ENCODE measurements around the gene HTR1A.

Gene HTR1A
- 0 reads per million in 4 donors for total RNA-seq

DNA sequence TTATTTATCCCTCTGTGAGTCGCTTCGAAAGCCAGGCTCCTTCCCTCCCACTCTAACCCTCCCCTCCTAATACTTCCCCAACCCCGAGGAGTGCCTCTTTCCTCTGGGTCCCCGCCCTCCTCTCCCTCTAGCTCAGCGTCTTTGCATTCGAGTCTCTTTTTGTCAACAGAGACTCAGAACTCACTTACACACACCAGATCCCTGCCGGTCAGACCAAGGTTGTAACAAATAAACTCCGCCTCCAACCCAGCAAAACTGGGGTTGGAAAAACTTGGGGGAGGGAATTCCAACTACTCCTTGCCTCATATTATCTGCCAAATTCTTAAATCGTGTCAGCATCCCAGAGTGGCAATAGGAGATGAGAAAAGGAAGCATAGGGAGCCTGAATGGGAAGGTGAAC is at the start of gene HTR1A:
HTR1A (minus strand) TSS at position 167 of the 400 bp plus-strand sequence. CDS start 726 bp downstream, outside the sequence.
- DNase-seq = no peak

- no peak for DNase-seq
Observed at GRCh38 chr5:64003966-64004365, 41.7 kb upstream of the HTR1A start.

- no peak for DNase-seq
Observed at GRCh38 chr5:64000096-64000495, 37.9 kb upstream of the HTR1A start.

- DNase-seq = no peak
Observed at GRCh38 chr5:63987053-63987452, 24.8 kb upstream of the HTR1A start.

DNA sequence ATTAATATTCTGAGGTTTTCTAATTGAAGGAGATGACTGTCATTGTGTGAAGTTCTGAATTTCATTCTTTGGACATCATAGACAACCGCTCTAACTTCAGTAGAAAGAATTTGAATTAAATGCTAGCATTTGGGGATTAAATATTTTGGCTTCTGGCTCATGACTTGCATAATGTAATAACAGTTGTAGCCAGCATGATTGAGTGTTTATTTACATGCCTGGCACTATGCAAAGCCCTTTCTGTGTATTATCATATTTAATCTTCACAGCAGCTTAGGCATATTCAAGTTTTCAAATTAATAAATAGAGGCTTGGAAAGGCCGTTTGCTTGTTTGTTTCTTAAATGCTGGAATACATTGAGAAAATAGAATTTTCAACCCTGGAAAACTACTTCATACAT is 19.6 kb upstream of the HTR1A start:
- no peak for DNase-seq

DNA sequence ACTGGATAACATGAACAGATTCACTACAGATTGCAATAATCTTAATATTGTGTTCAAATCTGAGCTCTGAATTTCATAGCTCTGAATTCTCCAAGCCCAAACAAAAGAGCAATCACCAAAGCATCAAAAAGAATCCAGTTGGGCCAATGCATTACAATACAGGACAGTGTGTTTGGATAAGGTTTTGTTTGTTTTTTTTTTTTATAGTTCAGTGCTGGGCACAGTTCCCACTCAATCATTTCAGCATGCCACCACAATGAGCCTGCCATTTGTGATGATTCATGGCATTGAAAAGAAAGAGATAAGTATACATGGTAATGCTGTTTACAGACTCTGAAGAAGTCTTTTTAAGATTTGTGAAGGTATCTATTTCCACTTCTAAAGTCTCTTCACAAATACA is 1.7 kb upstream of the HTR1A start:
- no peak for DNase-seq

- peak in 1 of 5 donors; percentile 20 for DNase-seq
Observed at GRCh38 chr5:63963080-63963735, 963 bp upstream of the HTR1A start.

DNA sequence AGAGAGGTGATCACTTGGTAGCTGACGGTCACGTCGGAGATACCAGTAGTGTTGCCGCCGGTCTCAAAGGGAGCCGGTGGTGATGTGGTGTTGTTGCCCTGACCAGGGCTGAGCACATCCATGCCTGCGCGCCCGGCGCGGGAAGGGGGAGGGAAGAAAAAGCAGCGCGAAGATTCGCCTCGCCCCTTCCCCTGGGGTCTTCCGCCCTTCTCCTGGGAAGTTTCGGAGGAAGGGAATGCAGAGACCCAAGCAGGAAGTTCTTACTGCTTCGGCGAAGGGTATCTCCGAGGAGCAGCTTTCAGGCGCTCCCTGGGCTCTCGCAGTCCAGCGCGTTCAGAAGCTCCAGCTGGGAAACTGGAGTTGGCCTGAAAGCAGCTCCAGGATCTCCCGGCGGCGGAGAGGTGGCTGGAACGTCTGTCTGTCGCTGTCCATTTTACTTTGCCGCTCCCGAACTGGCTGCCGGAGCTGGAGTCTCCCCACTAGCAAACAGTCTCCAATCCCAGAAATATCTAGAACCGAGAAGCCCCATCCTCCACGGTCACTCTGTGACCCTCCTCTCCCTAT is 565 bp downstream of the HTR1A start:
- no peak for DNase-seq

DNA sequence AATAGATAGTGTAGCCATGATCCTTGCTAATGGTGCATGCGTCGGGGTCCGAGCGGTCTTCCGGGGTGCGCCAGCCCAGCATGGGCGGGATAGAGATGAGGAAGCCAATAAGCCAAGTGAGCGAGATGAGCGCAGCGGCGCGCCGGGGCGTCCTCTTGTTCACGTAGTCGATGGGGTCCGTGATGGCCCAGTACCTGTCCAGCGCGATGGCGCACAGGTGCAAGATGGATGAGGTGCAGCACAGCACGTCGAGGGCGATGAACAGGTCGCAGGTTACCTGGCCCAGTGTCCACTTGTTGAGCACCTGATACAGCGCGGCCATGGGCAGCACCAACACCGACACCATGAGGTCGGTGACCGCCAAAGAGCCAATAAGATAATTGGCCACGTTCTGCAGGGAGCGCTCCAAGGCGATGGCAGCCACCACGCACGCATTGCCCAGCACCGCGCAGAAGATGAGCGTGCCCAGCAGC is 1.1 kb downstream of the HTR1A start:
- no peak for DNase-seq

DNA sequence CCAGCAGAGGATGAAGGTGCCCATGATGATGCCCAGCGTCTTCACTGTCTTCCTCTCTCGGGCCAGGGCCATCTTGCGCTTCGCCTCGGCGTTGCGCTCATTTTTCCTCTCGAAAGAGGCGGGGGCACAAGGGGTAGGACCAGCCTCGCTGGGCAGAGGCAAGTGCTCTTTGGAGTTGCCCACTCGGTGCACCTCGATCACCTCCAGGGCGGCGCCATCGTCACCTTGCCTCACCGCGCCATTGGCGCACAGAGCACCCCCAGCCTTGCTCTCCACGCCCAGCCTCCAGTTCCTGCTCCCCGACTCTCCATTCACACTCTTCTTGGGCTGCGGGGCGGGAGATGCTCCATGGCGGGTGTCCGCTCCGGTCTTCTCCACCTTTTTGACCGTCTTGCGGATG is 1.6 kb downstream of the HTR1A start:
- DNase-seq = no peak

DNA sequence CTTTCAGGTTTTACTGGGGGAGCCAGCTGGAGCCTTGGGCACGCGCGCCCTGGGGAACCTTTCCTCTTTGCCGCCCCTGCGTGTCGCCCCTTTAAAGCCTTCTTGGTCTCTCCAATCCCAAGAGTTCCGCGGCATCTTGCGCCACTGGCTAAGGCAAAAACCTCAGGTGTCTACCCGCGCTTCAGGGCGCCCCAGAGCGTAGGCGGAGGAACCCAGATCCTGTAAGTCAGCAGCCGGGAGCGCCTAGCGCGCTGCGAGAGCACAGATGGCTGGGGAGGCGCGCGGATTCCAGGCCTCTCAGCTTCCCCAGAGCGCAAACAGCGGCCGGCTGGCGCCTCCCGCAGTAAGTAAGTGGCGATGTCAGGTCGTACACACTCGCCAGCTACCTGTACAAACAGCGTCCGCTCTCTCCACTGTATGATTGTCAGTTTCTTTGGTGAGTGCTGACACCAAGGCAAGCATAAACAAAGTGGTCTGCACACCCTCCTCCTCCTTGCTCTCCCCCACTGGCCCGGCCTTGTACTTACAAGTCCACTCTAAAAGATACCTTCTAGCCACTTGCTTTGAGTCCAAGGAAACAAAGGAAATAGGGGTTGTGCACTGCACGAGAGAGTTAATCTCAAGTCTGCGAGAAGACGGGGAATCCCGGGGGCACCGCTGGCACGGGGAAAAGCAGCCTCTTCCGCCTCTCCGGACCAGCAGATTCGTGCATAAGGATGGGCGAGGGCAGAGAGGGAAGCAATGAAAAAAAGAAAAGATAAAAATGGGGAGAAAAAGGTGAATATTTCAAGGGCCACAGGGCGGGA is 2.9 kb downstream of the HTR1A start:
- DNase-seq = no peak

- no peak for DNase-seq
Observed at GRCh38 chr5:63958654-63959053, 3.6 kb downstream of the HTR1A start.

DNA sequence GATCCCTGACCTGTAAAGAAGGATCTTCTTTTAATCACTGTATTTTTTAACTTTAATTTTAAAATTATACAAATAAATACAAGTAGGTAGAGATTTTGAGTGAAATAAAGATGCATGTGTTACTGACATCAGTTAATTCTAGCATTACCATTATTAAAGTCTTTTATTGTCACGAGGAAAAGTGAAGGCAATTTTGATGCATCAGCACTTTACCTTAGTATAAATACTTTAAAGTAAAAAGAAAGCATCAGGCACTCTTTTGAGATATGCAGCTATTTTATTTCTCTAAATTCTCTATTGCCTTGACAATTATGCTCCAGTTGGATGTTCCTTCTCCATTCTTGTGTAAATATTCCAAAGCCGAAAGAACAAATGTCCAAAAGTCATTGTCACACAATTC is 4.6 kb downstream of the HTR1A start:
- DNase-seq = no peak

DNA sequence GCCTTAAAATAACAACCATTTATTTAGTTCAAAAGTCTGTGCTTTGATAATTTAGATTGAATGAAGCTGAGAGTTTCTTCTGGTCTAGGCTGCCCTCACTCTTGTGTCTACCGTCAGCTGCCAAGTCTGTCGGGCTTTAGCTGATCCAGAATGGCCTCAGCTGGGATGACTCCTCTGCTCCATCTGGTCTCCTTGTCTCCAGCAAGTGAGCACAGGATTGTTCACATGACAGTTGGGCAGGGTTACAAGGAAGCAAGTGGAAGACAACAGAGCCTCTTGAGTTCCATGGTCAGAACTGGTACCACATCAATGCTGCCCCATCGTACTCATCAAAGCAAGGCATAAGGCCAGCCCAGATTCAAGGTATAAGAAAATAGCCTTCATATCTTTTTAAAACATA is 9.0 kb downstream of the HTR1A start:
- DNase-seq = no peak

- DNase-seq = no peak
Observed at GRCh38 chr5:63935103-63935502, 27.1 kb downstream of the HTR1A start.

- no peak for DNase-seq
Observed at GRCh38 chr5:63931836-63932235, 30.4 kb downstream of the HTR1A start.

- DNase-seq = no peak
Observed at GRCh38 chr5:63928451-63928850, 33.8 kb downstream of the HTR1A start.

- DNase-seq = no peak
Observed at GRCh38 chr5:63923914-63924313, 38.3 kb downstream of the HTR1A start.

GRCh38 chr5:63919763-63920478 is 42.3 kb downstream of the HTR1A start:
- DNase-seq = no peak

DNA sequence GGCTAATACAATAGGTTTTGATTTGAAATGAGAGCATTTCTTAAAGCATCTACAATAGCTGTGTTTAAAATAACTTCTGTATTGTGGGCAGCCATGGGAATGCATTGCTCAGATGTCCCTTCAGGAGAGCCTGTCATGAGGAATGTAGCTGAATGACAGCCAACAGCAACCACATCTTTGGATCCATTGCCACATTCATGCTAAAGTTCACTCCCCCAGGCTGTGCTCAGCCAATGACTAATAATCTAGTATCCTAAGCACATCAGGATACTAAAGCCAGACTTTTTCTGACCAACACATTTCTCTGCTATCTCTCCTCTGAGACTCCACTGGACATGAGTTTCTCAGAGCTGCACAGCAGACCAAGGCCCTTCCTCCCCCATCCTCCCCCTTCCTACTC is 45.5 kb downstream of the HTR1A start:
- no peak for DNase-seq

DNA sequence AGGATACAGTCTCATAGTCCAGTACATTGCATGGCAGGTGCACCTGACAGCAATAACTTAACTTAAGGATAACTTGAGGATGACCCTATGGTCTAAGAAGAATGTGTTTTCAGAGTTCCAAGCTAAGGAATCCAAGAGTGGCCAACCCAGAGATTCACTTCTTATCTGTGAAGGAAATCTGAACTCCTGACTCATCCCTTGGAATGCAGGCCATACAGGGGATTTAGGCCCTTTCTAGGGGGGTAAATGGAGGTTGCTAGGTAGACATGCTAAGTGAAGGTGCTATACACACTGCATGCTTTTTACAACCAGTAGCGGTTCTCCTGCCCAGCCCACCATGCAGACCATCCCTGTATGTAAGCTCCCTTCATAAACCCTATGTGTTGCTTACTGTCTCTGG is 50.4 kb downstream of the HTR1A start:
- DNase-seq = no peak

Data from T-helper 1 cell (primary cell).